IPS-18c (cell line): ENCODE measurements around the gene ODF2.

Source experiments
- H3K4me3 ChIP-seq: 2 replicates; pipeline ENCODE4 v1.7.0; 2013; ENCODE audit warnings: low read depth, mild to moderate bottlenecking, low read length, moderate library complexity; ENCODE audit not compliant: insufficient read depth
- H3K9me3 ChIP-seq: one replicate; pipeline ENCODE4 v1.6.1; 2013; ENCODE audit warnings: mild to moderate bottlenecking, low read length, moderate library complexity; ENCODE audit not compliant: control insufficient read depth, insufficient read depth

The ODF2 gene

DNA sequence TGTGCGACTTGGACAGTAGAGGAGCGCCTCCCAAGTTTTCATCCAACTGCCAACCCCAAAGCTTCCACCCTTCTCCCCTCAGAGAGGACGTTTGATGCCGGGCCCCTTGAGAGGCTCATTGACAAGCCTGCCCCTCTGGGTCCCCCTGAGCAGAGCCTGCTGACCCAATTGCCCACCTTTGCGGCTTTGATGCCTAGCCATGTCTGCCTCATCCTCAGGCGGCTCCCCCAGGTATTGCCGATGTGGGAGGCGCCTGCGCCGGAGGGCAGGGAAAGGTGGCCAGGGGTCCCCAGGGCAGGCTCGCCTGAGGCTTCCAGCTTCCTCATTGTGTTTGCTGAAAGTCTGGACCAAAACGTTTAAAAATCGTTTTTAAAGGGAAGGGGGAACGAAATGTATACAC lies 1.4 kb downstream of the ODF2 start:
- H3K9me3 ChIP-seq = no peaks in the 10 kb centered on the region
- H3K4me3 ChIP-seq = peak overlapping the region; percentile 88

DNA sequence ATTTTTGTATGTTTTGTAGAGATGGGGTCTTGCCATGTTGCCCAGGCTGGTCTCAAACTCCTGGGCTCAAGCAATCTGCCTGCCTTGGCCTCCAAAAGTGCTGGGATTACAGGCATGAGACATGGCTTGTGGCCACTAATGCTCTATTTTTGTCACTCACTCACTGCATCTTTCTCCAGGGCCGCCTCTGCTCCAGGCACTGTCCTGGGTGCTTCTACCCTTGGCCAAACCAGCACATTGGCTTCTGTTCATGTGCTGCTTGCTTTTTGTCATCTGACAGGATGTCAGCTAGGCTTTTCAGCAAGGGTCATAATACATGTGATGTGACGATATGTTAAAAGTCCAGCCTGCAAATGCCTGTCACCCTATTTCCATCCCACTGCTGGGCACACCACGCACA lies 3.2 kb downstream of the ODF2 start:
- Histone ChIP-seq H3K4me3 (no peak overlapping the region), H3K9me3 (no peaks in the 10 kb centered on the region)

DNA sequence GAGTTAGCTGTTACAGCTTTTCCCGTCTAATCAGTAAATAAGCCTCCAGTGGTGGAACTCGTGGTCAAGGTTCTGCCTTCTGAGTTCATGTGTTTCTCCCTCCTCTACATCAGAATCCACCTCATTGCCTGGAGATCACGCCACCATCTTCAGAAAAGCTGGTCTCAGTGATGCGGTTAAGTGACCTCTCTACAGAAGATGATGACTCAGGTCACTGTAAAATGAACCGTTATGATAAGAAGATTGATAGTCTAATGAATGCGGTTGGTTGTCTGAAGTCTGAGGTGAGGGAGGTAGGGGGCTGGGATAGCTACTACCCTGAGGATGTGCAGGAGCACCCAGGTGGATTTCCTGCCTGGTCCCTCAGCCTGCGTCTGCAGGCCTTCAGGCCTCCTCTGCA lies 13.3 kb downstream of the ODF2 start:
- peaks cover 2% of the 10 kb centered on the region for H3K9me3 ChIP-seq

DNA sequence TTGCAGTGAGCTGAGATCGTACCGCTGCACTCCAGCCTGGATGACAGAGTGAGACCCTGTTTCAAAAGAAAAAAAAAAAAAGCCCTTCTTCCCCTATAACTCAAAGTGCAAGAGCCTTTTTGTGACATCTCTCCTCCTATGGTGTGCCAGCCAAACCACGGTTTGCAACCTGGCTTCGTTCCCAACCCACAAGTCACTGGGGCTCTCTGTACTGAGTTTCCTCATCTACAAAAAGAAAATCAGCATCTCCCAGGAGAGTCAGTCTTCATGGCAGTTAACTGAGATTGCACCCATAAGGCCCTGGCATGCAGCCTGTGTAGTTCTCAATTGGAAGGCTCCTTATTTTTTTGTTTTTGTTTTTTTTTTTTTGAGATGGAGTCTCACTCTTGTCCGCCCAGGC lies 14.8 kb downstream of the ODF2 start:
- Histone ChIP-seq H3K4me3 (no peak overlapping the region), H3K9me3 (peaks cover 2% of the 10 kb centered on the region)

More for the DNA sequence above, 13.3 kb downstream of the ODF2 start:
- no peak overlapping the region for H3K4me3 ChIP-seq

DNA sequence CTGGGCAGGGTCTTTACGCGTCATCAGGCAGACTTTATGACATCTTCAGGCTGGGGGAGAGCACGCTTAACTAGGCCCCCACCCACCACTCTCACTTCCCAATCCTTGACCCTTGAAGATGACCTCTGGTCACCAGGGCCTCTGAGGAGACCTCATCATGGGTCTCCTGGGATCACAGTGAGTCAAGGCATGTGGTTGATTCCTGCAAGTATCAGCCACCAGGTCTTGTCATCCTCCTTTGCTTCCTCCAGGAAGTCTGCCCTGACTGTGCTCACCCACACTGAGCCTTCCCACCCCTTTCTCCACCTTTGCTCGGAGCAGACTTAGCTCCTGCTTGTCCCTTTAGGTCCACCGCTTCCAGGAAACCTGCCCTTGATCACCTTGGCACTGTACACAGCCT lies 17.3 kb downstream of the ODF2 start:
- Histone ChIP-seq H3K4me3 (no peak overlapping the region), H3K9me3 (peaks cover 2% of the 10 kb centered on the region)

DNA sequence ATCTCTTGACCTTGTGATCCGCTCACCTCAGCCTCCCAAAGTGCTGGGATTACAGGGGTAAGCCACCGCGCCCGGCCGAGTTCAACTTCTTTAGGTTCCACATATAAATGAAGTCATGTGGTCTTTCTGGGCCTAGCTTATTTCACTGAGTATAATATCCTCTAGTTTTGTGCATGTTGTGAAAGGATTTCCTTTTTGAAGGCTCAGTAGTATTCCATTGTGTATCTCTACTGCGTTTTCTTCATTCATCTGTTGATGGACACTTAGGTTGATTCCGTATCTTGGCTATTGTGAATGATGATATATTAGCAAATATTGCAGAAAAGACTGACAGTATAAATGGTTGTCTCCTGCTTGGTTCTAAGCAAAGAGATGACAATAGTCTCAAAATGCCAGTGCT lies 20.1 kb downstream of the ODF2 start:
- Histone ChIP-seq H3K4me3 (no peak overlapping the region), H3K9me3 (peaks cover 2% of the 10 kb centered on the region)

DNA sequence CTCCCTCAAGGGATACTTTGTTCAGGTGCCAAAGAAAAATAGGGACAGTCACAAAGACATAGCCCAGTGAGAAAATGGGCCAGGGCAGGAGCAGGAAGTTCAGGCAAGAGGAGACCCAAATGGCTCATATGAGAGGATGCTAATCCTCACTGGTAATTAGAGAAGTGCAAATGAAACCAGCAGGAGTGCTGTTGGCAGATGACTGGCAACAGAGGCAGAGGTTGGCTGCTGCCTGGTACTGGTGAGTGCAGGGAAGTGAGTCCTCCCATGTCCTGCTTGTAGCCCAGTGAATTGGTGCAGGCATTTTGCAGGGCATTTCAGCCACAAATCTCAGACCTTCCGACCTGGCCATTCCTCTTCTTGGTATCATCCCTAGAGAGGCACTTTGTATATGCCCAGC lies 23.5 kb downstream of the ODF2 start:
- H3K4me3 ChIP-seq = no peak overlapping the region

DNA sequence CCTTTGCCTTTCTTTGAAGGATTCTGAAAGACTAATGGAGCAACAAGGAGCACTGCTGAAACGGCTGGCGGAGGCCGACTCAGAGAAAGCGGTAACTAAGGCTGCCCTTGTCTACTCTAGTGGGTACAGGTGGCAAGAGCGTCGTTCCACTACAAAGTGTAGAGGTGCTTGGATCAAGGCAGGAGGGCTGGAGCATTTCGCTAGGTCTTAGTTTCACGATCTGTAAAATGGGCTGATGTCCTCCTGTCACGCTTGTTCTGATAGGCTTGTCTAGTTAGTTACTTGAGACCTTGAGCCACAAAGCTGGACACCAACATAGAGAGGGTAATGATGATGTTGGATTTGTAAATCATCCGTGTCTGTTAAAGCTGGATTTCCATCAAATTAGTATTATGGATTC lies 25.8 kb downstream of the ODF2 start:
- H3K4me3 ChIP-seq = no peak overlapping the region

More for the DNA sequence above, 23.5 kb downstream of the ODF2 start:
- H3K9me3 ChIP-seq = no peaks in the 10 kb centered on the region

DNA sequence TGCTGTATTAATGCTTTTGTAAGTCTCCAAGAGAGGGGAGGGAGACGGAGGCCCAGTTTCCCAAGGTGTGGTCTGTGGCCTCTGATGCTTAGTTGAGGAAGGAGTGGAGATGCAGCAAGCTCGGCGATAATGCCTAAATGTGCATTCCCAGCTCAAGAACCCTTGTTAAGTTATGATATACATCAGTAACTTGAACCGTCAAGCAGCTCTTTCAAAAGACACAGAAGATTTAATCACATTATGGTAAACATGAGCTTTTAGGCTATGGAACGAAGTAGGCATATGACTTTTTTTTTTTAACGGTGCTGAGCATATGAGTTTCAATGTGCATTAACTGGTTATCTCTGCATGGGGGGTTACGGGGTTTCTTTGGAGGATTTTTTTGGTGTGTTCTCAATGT lies 26.4 kb downstream of the ODF2 start:
- H3K4me3 ChIP-seq = no peak overlapping the region
- no peaks in the 10 kb centered on the region for H3K9me3 ChIP-seq

More for the DNA sequence above, 25.8 kb downstream of the ODF2 start:
- H3K9me3 ChIP-seq = no peaks in the 10 kb centered on the region

DNA sequence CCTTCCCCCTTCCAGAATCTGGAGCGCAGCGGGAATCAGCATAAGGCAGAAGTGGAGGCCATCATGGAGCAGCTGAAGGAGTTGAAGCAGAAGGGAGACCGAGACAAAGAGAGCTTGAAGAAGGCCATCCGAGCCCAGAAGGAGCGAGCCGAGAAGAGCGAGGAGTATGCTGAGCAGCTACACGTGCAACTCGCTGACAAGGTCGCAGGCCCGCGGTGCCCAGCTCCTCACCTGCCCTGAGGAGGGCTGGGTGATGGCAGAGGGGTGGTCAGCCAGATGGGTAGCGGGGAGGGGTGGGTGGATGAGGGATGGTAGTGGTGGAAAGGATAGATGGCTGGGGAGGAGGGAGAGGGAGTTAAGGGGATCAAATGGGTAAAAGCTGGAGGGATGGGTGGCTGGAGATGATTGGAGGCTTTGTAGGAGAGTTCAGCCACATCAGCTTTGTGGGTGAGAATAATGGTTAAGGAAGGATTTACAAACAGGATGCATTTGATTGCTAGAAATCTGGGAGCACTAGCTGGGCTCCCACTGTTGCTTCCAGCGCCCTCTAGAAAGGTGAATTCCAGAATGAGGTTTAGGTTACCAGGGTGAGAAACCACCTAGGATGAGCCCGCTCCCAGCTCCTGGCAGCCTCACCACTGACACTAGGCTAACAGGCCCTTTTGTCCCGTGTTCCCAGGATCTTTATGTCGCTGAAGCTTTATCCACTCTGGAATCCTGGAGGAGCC lies 29.0 kb downstream of the ODF2 start:
- Histone ChIP-seq H3K4me3 (no peak overlapping the region), H3K9me3 (no peaks in the 10 kb centered on the region)

DNA sequence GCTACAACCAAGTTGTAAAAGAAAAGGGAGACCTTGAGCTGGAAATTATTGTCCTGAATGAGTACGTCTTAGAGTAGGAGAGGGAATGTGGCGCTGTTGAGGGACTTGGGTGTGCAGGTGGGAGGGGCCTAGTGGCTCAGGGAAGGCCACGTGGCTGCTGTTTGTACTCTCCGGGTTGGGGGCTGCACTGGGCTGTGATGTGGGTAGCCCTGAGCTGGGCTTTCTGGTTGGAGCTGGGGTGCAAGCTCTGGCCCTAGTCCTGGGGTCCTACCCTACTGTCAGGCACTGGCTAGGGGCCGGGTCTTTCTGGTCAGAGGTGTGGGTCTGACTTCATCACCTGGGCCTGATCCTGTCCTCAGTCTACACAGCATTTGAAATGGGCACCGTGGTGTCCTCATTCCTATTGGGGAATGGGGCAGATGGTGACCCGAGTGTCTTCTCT lies 29.6 kb downstream of the ODF2 start:
- no peak overlapping the region for H3K4me3 ChIP-seq
- H3K9me3 ChIP-seq = no peaks in the 10 kb centered on the region

DNA sequence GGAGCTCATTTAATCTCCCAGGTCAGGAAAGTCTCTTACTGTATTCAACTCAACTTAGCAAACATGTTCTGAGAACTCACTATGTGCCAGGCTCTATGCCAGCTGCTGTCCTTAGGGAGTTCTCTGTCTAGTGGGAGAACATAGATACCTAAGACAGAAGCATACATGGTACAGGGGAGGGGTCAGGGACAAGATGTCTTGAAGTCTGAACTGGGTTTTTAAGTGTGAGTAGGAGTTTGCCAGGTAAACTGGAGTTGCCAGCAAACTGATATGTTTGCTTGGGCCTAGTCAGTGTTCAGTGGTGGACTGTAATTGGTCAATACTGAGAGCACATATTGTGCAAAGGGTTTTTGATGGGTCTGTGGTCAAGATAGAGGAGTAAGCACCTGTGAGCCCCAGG lies 30.4 kb downstream of the ODF2 start:
- Histone ChIP-seq H3K4me3 (no peak overlapping the region), H3K9me3 (no peaks in the 10 kb centered on the region)

DNA sequence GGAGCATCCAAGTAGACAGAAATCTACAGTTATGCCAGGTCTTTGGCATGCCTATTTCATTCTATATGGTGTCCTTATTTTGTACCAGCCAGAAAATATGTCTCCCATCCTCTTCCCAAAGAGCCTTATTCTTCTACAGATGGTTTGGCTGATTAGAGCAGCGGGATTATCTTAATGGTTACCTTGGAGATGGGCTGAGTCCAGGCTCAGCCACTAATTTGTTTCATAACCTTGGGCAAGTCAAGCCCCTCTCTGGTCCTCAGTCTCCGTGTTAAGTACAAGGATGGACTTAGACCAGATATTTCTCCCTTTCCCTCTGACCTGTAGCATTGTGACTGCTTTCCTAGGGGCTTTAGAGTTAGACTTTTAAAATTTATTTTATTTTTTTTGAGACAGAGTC lies 37.6 kb downstream of the ODF2 start:
- H3K4me3 ChIP-seq = no peak overlapping the region
- H3K9me3 ChIP-seq = no peaks in the 10 kb centered on the region

DNA sequence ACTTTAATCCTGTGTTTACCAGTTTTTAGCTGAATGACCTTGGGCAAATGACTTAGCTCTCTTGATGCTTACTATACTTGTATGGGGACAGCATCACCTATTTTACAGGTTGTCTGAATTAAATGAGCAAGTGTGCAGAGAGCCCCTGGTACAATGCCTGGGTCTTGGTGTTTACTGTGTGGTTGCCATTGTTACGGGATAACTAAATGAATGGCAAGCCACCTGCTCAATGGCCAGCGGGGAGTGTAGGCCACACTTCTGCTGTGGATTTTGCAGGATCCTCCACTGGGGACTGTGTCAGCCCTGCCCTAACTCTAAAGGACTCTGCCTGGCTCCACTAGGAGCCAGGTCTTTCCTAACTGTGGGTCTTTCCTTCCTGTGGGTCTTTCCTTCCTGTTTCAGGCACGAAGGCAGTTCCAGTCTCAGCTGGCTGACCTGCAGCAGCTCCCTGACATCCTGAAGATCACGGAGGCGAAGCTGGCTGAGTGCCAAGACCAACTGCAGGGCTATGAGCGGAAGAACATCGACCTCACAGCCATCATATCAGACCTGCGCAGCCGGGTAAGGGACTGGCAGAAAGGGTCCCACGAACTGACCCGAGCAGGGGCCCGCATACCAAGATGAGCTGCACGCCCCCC lies 38.4 kb downstream of the ODF2 start:
- no peak overlapping the region for H3K4me3 ChIP-seq
- no peaks in the 10 kb centered on the region for H3K9me3 ChIP-seq

DNA sequence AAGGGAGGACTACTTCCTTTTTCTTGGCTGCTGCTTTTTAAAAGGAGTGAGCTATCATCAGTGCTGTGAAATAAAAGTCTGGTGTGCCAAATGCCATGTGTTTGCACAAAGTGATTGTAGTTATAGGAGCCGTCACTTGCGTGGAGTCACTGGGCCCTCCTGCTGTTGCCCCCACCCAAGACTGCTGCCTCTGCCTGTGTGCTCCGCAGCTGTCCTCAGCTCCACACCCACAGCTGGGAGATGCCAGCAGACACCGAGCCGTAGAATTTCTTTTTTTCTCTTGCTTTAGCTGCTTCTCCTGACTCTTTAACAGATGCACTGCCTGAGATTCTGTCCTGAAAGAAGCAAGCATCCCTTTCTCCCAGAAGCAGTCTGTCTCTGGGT lies 38.9 kb downstream of the ODF2 start:
- no peak overlapping the region for H3K4me3 ChIP-seq
- no peaks in the 10 kb centered on the region for H3K9me3 ChIP-seq

DNA sequence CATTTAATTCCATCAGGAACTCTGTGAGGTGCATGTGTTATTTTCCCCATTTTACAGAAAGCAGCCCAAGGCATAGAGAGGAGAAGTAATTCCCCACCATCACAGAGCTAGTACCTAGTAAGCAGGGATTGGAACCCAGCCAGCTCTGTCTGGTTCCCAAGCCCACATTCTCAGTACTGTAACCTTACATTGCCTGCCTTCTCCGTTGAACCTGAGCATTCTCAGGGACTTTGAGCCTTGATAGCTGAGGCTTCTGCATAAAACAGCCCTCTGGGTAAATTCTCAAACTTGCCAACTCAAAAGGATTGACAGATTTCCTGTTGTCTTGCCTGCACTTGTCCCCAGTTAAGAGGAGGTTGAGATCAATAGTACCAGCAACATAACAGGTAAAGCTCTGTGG lies 39.5 kb downstream of the ODF2 start:
- H3K4me3 ChIP-seq = no peak overlapping the region
- H3K9me3 ChIP-seq = no peaks in the 10 kb centered on the region

DNA sequence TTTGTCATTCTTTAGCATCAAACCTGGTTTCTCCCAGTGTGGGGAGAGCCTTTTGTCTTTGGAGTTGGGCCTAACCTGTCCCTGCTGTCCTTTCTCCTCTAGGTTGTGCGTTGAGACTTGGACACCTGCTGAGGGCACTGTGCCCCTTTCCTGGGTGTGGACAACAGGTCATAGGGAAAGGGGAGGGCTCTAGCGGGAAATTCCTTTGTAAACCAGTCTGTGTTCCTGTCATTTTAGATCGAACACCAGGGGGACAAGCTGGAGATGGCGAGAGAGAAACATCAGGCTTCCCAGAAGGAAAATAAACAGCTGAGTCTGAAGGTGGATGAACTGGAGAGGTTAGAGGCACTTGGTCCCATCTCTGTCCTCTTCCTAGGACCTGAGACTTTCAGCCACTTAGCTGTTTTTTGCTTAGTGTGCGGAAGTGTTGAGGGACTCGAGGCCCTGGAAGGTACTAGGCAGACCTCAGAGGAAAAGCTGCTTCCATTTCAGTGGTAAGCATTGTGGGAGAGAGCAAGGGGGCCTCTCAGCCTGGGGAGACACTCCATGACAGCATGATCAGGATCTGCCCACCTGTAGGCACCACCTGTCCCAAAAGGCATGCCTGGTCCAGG lies 40.1 kb downstream of the ODF2 start:
- H3K9me3 ChIP-seq = no peaks in the 10 kb centered on the region
- no peak overlapping the region for H3K4me3 ChIP-seq

DNA sequence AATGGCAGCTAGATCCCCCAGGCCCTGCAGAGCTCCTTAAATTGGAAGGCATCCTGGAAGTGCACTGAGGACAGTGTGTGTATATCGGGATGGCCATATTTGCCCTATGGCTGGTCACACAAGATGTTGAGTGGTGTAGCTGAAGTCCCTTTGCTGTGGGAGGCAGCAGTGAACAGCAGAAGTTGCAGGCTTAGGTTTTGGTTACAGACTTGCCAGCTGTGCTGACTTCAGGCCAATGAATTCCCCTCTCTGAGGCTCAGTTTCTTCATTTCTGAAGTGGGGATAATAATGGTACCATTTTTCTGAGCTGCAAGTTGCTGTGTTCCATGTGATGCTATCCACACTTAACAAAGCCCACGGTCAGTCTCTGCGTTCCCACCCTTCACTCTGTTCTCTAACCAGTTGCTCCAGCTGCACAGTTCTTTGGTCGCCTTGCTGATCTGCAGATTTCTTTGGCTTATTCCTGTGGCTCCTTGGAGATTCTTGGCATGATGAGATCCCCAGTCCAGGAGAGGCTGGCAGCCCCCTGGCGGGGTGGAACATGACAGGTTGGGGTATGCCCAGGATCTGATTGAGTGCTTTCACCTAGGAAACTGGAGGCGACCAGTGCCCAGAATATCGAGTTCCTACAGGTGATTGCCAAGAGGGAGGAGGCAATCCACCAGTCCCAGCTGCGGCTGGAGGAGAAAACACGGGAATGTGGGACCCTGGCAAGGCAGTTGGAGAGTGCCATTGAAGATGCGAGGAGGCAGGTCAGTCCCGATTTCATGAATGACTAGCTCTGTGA lies 42.2 kb downstream of the ODF2 start:
- H3K9me3 ChIP-seq = no peaks in the 10 kb centered on the region
- H3K4me3 ChIP-seq = no peak overlapping the region
